Stimulated activated CD4-positive, alpha-beta T cell treated with anti-CD3 and anti-CD28 coated beads, Interleukin-1b, Interleukin-23, amount 100 ng/mL, for 4 hours (primary cell): ENCODE data around the gene NFE2L1.

Experiments
- DNase-seq, 2 donors: peaks; one replicate each; pipeline ENCODE4 v3.0.0-alpha.2; 2020; ENCODE audit warnings: low read depth in 2 of 2

The NFE2L1 gene

GRCh38 chr17:48107137-48108055 lies 59.2 kb downstream of the NFE2L1 start, which contains the start of gene SNX11:
Gene SNX11 (plus strand): TSS chr17:48107766. CDS start chr17:48112044, 4,278 bp downstream.
- DNase-seq: peak; percentile 93 to 97

GRCh38 chr17:48110761-48111160 lies 62.6 kb downstream of the NFE2L1 start:
- no peak for DNase-seq
